ENCODE results near the gene DDX6.
"Not testable (repeated sequence)": the region's sequence is repeated elsewhere in the genome, so short reads cannot be mapped to it uniquely, and the experiment has no call there.

DDX6 gene

DNA sequence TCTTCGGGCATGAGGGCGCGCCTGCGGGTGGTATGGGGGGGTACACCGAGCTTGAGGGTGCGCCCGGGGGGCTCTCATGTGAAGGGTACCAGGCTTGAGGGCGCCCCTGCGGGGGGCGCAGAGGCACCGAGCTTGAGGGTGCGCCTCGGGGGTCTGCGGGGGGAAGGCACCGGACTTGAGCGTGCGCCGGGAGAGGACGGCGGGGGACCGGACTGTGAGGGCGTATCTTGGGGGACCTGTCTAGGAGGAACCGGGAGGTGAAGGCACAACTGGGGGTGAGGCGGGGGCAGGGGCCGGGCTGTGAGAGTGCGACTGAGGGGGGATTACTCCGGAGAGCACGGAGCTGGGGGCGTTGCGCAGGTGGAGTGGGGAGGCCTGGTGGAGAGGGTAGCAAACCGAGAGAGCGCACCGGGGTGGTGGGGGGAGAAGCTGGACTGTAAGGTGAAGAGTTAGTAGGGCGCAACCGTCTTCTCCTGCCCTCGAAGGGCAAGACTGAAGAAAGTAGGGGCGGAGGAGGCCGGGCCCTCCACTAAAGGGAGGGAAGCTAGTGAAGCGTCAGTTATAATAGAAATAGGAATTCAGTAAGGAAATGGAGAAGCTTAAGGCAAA lies 1.1 kb upstream of the DDX6 start:
- no peak for DNase-seq (ENCODE audit: low read depth in 2 of 2)

DNA sequence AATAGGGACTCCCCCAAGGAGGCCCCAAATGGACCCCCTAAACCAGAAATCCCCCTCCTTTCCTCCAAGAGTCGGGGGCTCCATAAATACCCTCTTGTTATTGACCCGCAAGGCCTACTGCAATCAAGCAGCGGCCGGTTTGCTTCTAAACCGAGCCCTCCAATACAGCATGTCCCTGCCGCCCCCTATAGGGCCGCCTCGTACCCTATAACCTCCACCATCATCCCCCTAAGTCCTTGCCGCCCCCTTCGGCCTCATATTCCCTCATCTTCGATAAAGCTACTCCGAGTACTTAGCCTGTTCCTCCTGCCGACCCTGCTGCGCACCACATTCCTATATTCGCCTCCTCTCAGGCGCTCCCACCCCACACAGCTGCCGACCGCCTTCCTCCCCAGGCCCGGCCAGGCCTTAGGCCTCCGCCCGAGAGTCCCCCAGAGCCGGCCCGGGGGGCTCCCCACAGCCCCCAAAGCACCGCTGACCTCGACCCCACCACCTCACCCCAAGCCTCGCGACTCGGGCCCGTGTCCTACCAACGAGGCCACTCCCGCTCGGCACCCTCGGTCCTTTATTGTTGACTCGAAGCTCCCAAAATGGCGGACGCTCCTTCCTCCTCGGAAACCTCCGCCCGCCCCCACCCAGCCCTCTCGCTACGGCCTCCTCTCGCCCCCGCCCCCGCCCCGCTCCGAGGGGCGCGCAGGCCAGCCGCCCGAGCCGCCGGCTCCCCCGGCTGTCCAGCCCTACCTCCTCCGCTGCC lies 430 bp downstream of the DDX6 start:
- peak; percentile 16 to 20 for DNase-seq (ENCODE audit: low read depth in 2 of 2)

DNA sequence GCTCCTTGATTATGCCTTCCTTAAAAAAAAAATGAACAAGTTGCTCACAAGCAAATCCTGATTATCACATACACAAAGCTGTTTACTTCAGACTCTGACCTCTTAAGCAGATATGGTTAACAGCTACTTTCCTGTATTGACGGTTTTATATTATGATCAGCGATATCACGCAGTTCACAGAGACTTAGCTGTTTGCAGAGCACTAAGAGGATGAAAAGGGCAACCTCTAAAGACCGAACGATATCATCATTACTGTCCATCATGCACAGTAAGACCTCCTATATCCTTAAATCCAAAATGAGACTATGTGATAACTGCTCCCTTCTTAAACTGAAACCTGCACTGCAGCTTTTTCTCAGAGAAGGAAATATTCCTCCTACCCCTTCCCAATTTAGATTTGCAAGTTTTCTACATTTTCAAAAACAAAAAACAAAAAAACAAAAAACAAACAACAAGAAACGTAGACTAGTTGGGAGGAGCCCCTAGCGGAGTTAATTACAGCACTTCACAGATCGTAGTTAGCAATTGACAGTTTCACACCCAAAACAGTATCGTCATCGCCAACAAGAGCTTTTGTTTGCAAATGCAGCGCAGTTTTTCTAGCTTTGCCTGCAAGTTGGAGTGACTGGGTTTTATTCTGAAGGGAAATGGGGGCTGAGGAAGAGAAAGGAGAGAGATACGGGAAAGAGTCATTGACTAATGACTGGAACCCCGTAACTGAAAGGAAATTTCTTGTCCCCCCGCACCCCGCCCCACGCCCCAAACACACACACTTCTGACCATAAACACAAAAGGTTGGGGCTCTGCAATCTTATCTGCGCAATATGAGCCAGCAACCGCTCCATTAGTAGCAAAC lies 1.2 kb downstream of the DDX6 start:
- DNase-seq (ENCODE audit: low read depth in 2 of 2): no peak

DNA sequence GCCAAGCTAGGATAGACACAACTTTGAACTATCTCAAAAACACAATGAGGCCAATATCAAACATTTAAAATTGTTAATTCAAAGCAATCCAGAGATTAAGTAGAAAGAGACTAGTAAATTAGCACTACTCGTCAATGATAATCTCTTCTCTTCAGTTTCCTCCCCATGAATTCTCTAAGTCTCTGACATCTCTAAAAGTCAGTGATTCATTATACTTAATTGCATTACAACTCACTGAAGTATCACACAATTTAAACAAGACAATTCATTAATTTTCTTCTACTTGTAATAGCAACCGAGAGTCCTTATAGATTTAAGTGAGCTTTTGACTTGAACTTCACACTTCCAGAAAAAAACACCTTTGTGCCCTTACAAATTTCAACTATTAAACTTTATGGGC lies 4.3 kb downstream of the DDX6 start:
- no peak for DNase-seq (ENCODE audit: low read depth in 2 of 2)

DNA sequence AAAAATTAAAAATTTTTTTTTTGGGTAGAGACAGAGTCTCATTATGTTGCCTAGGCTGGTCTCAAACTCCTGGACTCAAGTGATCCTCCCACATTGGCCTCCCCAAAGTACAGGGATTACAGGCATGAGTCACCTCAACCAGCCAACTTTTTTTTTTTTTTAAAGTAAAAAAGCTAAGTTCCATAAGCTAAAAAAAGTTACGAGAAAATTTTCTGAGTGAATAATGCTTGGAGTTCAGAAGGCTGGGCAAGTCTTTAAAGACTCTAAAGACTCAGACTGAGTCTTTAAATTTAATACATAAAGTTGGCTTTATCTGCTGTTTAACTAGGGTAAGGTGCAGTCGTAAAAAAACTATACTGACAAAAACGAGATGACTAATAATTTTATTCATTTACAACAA lies 5.6 kb downstream of the DDX6 start:
- DNase-seq (ENCODE audit: low read depth in 2 of 2): peak in 1 of 2 experiments; percentile 3

DNA sequence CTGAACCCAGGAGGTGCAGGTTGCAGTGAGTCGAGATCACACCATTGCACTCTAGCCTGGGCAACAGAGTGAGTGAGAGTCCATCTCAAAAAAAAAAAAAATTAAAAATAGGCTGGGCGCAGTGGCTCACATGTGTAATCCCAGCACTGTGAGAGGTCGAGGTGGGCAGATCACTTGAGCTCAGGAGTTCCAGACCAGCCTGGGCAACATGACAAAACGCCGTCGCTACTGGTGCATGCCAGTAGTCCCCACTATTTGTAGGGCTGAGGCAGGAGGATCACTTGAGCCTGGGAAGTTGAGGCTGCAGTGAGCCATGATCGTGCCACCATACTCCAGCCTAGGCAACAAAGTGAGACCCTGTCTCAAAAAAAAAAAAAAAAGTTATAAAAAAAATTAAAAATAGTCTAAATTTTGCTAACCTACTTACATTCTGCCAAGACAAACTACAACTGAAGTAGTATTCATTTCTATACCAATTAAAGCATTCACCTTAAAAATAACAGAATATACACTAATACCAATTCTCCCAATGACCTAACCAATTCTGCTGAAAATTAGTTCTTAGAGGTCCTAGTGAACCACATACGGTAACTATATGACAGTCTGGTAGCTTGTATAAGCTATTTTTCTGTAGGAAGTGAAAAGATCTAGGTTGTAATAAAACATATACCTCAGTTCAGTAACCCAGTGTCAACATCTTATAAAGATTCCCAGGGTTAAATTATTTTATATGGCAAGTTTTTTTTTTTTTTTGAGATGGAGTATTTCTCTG lies 7.1 kb downstream of the DDX6 start:
- DNase-seq (ENCODE audit: low read depth in 2 of 2): no peak

DNA sequence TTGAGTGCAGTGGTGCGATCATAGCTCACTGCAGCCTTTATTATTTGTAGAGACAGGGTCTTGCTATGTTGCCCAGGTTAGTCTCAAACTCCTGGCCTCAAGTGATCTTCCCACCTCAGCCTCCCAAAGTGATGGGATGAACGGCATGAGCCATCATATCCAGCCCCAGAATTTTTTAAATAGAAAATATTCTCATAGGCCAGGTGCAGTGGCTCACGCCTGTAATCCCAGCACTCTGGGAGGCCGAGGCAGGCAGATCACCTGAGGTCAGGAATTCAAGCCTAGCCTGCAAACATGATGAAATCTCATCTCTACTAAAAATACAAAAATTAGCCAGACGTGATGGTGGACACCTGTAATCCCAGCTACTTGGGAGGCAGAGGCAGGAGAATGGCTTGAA lies 7.6 kb downstream of the DDX6 start:
- DNase-seq (ENCODE audit: low read depth in 2 of 2): not testable (repeated sequence)

DNA sequence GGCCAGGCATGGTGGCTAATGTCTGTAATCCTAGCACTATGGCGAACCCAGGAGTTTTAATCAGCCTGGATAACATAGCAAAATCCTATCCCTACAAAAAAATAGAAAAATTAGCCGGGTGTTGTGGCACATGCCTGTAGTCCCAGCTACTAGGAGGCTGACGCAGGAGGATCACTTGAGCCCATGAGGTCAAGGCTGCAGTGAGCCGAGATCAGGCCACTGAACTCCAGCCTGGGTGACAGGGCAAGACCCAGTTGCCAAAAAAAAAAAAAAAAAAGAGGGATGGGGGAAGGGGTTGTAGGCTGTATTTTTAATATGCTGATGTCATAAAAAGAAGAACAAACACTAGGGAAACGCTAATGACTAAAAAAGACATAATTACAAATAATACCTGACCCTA lies 12.1 kb downstream of the DDX6 start:
- no peak for DNase-seq (ENCODE audit: low read depth in 2 of 2)

DNA sequence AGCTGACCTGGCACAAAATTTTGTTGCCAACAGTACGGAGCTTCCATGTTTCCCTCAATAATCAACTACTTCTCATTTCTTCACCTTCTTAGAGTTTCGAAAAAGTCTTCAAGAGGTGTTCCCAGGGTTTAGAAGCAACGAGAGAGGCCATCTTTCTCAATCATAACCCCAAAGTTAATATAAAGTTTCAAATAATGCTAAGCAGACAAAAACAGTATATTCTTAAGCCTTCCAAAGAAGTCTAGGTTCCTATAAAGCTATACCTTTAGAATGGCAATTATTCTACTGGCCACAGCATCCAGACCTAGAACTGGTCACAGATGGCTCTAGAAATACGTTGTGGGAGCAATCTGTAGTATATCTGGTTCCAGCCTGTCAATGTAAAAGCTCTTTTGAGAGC lies 16.9 kb downstream of the DDX6 start:
- DNase-seq (ENCODE audit: low read depth in 2 of 2): no peak

DNA sequence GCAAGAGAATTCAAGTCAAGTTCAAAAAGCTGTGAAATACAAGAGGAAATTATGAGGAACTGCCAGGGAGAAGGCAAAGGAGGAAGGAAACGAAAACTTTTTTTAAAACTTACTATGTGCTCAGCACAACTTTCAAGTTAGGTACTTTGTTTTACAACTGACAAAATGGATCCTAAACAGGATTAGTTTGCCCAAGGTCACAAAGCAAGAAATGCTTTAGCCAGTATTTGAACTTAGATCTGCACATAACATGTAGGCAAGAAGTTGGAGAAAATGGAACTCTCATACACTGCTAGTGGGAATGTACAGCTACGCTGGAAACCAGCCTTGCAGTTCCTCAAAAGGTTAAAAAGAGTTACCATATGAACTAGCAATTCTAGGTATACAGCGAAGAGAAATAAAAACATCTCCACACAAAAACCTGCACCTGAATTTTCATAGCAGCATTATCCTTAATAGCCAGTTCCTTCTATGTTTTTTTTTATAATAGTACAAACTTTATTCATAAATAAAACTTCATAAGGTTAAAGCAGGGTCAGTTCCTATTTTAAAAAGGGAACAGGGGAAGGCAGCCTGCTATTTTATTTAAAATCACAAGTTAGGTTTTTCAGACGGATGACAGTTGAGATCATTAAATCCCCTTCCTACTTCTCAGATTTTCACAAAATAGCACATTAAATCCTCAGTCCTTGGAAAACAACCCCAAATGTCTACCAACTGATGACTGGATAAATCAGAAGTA lies 19.2 kb downstream of the DDX6 start:
- no peak for DNase-seq (ENCODE audit: low read depth in 2 of 2)

DNA sequence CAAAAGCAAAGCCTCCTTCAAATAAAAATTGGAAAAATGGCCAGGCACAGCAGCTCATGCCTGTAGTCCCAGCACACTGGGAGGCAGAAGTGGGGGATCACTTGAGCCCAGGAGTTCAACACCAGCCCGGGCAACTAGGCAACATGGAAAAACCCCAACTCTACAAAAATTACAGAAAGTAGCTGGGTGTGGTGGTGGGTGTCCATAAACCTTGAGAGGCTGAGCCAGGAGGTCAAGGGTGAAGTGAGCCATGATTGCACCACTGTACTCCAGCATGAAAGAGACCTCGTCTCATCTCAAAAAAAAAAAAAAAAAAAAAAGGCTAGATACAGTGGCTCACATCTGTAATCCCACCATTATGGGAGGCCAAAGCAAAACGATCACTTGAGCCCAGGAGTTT lies 22.3 kb downstream of the DDX6 start:
- DNase-seq (ENCODE audit: low read depth in 2 of 2): no peak

DNA sequence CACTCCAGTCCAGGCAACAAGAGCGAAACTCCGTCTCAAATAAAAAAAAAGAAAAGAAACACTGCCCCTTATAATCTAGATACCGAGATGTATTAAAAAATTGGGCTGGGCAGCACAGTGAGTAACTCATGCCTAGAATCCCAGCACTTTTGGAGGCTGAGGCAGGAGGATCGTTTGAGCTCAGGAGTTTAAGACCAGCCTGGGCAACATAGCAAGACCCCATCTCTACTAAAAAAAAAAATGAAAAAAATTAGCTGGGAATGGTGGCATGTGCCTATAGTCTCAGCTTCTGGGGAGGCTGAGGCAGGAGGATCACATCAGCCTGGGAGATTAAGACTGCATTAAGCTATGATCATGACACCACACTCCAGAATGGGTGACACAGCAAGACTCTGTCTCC lies 24.9 kb downstream of the DDX6 start:
- DNase-seq (ENCODE audit: low read depth in 2 of 2): no peak

DNA sequence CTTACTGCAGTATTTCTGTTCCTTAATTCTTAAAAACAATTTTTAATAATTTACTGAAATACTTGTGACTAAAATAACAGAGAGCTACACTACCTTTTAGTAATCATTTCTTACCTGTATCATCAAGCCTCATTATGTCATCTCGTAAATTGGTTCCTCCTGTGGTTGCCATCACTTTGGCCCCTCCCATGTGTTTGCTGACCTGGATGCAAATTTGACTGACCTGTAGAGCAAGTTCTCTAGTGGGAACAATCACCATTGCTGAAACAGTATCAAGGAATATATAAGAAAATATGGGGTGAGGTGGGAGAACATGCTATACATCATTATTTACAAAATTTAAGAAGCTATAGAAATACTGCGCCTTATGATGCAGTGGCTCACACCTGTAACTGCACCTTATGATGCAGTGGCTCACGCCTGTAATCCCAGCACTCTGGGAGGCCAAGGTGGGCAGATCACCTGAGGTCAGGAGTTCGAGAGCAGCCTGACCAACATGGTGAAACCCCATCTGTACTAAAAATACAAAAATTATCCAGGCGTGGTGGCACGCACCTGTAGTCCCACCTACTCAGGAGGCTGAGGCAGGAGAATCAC lies 25.8 kb downstream of the DDX6 start:
- DNase-seq (ENCODE audit: low read depth in 2 of 2): not testable (repeated sequence)

DNA sequence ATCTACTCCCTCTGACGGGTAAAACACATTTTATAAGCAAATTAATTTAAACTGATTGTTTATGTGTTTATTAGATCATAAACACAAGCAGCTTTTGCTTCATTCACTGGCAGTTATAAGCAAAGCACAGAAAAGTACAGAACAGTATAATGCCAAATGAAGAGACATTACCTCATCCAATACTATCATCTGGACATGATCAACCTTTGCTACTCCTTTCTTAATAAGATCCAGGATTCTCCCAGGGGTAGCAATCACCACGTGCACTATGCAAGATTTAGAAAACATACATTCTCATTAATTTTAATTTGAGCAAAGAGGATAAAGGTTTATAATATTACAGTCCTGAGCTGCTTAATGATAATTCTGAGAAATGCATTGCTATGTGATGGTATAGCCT lies 27.9 kb downstream of the DDX6 start:
- DNase-seq (ENCODE audit: low read depth in 2 of 2): no peak

DNA sequence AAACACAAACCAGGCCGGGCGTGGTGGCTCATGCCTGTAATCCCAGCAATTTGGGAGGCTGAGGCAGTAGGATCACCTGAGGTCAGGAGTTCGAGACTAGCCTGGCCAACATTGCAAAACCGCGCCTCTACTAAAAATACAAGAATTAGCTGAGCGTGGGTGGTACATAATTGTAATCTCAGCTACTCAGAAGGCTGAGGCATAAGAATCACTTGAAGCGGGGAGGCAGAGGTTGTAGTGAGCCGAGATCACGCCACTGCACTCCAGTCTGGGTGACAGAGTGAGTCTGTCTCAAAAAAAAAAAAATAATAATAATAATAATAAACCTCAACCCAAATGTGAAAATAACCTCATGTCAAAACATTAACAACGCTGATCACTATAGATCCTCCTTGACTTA lies 29.0 kb downstream of the DDX6 start:
- DNase-seq (ENCODE audit: low read depth in 2 of 2): not testable (repeated sequence)

DNA sequence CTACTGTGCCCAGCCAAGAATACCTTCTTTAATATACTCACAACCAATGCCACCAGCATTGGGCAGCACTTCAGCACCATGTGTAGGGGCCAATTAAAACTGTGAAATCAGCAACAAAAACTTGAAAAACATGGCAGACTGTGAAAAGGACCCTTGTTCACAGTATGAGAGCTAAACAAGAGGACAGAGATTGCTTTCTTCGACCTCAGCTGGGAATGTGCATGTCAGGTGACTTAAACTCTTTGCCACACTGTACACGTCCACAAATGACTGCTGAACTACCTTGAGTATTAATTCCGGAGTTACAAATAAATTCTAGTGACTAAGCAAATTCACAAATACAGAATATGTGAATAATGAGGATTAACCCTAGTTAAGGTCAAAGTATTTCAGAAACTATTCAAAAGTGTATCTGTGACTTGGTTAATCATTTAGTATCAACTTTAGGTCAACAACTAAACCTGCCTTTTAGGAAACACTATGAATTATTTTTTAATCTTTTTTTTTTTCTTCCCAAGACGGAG lies 33.0 kb downstream of the DDX6 start:
- no peak for DNase-seq (ENCODE audit: low read depth in 2 of 2)

DNA sequence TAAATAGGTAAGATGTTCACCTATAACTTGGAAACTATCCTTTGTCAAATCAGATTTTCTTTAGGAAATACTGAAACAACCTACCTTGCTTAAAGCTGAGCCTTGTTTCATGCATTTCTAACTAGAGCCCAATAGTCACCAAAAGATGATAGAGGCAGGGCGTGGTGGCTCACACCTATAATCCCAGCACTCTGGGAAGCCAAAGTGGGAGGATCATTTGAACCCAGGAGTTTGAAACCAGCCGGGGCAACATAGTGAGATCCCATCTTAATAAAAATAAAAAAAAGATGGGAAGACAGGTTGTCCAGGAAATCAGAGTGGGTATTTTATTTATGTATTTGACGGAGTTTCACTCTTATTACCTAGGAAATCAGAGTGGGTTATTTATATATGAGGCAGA lies 38.3 kb downstream of the DDX6 start:
- DNase-seq (ENCODE audit: low read depth in 2 of 2): no peak

DNA sequence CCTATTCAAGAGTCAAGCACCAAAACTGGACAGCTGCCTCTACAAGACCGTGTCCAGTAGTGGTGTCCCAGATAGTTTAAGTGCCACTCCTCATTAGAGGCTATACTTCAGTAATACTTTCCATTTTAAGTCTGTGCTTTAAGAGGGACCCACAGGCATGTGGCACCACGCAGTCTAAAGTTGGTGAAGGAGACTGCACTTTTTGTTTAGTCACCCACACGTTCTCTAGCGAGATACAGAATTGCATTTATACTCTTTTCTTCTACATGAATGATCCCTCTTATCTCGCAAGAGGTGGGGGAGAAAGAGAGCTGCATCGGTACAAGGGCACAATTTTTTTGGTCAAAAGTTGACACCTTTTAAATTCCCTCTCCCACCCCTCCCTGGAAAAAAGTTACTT lies 41.5 kb downstream of the DDX6 start:
- no peak for DNase-seq (ENCODE audit: low read depth in 2 of 2)

DNA sequence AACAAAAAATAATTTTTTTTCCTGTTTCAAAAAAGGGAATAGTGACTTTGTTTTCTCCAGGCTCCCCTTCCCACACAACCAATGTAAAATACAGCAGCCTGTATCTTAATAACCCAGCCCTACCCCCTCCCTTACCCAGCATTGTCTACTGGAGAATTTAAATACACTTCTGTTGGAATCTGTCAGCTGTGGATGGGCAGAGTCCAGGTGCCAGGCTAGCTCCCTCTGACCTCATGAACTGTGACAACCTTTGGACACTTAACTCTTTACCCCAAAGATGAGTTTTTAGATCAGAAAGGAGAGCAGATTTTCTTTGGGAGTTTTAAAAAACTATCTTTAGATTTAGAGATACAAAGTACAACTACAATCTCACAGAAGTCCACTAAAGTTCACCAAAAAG lies 42.9 kb downstream of the DDX6 start:
- no peak for DNase-seq (ENCODE audit: low read depth in 2 of 2)

DNA sequence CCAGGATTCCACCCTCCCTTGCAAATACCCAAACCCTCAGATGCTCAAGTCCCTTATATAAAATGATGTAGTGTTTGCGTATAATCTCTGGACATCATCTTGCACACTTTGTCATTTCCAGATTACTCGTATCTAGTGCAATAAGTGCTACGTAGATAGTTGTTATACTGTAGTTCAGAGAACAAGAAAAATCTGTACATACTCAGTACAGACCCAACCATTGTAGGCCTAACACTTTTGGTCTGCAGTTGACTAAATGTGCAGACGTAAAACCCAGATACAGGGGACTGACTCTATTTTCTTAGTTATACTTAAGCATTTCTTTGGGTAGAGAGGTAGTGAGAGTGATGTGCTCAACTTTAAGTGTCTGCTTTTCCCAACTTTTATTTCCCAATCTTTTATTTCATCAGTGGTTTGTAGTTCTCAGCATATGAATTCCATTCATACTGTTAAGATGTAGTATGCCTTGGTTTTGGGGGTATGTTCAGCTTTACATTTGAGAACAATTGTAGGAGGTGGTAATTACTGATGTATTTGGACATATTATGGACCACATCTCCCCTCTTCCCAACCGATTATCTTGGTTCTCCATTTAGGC lies 43.9 kb downstream of the DDX6 start:
- peak; percentile 16 to 20 for DNase-seq (ENCODE audit: low read depth in 2 of 2)
